Large intestine (tissue), 3 donors: ENCODE data around the gene C6. TPM values are rescaled to one million over a fixed set of nuclear protein-coding genes. Genes with fewer than 3 reads are reported as not detected.

Experiments
- DNase-seq, 2 donors: peaks; one replicate each; pipeline versions ENCODE4 v3.0.0 to v3.0.0-alpha.2; 2013
- H3K27ac ChIP-seq: one replicate; pipeline ENCODE4 v1.5.1; 2013; ENCODE audit warnings: low read length
- H3K27me3 ChIP-seq: 2 replicates; pipeline ENCODE4 v1.6.1; 2013; ENCODE audit warnings: low read length; ENCODE audit not compliant: control insufficient read depth, insufficient read depth
- H3K36me3 ChIP-seq: 2 replicates; pipeline ENCODE4 v1.6.1; 2013; ENCODE audit warnings: low read length; ENCODE audit not compliant: control insufficient read depth, insufficient read depth
- H3K4me1 ChIP-seq: one replicate; pipeline ENCODE4 v1.6.1; 2013; ENCODE audit warnings: low read length; ENCODE audit not compliant: control insufficient read depth, insufficient read depth
- H3K4me3 ChIP-seq: one replicate; pipeline ENCODE4 v1.5.1; 2013; ENCODE audit warnings: low read length
- H3K9me3 ChIP-seq: one replicate; pipeline ENCODE4 v1.6.1; 2013; ENCODE audit warnings: mild to moderate bottlenecking, low read depth, low read length, moderate library complexity; ENCODE audit not compliant: control insufficient read depth
- WGBS: methylation state at CpG from one replicate; pipeline ENCODE4 v1.1.5; 2013; ENCODE audit warnings: low lambda C conversion rate; ENCODE audit not compliant: insufficient coverage; 5-methylcytosine and 5-hydroxymethylcytosine counted together
- polyA plus RNA-seq: library from polyadenylated mRNA; unstranded; fragments of 120-200 nt; gene quantifications from one replicate; pipeline ENCODE4 v1.2.1, GENCODE V29; 2013

The C6 gene
- polyA plus RNA-seq, 1 donor, result 39.4 TPM

GRCh38 chr5:41143131-41143901 lies 70.0 kb downstream of the C6 start:
- Histone ChIP-seq H3K27me3 (no peaks in the 10 kb centered on the region), H3K4me1 (no peaks in the 10 kb centered on the region), H3K9me3 (no peaks in the 10 kb centered on the region), H3K4me3 (no peak overlapping the region), H3K36me3 (peaks cover 8% of the 10 kb centered on the region), H3K27ac (no peak overlapping the region)
- 89% methylated on average over 1 of the region's 3 CpGs for WGBS
- DNase-seq, result no peak

GRCh38 chr5:41127967-41128690 lies 85.2 kb downstream of the C6 start:
- no peaks in the 10 kb centered on the region for H3K36me3 ChIP-seq
- DNase-seq, result peak in 1 of 2 donors; percentile 17
- no peak overlapping the region for H3K4me3 ChIP-seq
- no peaks in the 10 kb centered on the region for H3K9me3 ChIP-seq
- H3K4me1 ChIP-seq, result no peaks in the 10 kb centered on the region
- no peaks in the 10 kb centered on the region for H3K27me3 ChIP-seq
- no CpG with 5 or more reads among the region's 1 CpG for WGBS
- H3K27ac ChIP-seq, result no peak overlapping the region

DNA sequence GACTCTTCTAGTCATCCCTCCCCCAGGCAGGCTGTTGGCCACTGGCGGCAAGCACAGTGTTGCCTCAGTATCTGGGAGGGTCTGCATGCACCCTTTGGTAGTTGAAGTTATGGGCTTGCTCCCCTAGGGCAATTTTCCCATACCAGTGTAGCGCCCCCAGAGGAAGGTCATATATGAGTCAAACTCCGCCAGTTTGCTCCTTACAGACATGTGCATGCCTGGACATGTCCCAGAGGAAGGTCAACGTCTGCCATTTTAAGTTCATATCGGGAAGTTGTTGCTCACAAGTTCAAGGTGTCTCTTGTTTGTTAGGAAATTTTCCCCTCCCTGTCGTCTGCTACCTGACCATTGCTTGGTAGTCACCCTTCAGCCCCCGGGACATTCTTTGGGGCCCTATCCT lies 90.9 kb downstream of the C6 start:
- H3K27ac ChIP-seq, result no peak overlapping the region
- WGBS, result no CpG with 5 or more reads among the region's 7 CpGs
- no peak for DNase-seq
- H3K27me3 ChIP-seq, result no peaks in the 10 kb centered on the region
- H3K4me1 ChIP-seq, result no peaks in the 10 kb centered on the region
- H3K4me3 ChIP-seq, result no peak overlapping the region
- no peaks in the 10 kb centered on the region for H3K36me3 ChIP-seq
- H3K9me3 ChIP-seq, result no peaks in the 10 kb centered on the region

DNA sequence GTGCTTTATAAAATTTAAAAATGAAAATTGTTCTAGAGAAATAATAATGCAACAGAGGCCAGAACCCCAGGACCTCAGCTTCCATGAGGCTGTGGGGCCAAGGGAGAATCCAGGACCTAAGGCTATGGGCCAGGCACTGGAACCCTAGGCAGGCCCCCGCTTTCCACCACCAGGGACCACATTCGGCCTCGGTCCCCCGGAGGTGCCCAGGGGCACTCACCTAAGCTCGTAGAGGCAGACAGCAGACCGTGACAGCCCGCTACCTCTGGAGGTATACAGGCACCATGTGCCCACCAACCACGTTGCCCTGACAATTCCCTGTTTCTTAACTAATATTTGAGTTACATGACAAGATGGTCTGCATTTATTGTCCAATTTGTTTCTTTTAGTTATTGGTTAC lies 92.7 kb downstream of the C6 start:
- H3K27ac ChIP-seq, result no peak overlapping the region
- no peak overlapping the region for H3K4me3 ChIP-seq
- 100% methylated on average over 1 of the region's 8 CpGs for WGBS
- H3K36me3 ChIP-seq, result no peaks in the 10 kb centered on the region
- no peaks in the 10 kb centered on the region for H3K4me1 ChIP-seq
- no peaks in the 10 kb centered on the region for H3K9me3 ChIP-seq
- no peak for DNase-seq
- H3K27me3 ChIP-seq, result no peaks in the 10 kb centered on the region

GRCh38 chr5:41118177-41118576 lies 95.2 kb downstream of the C6 start:
- whole genome bisulfite sequencing, result 100% methylated on average over 3 of the region's 3 CpGs
- no peak overlapping the region for H3K27ac ChIP-seq
- H3K9me3 ChIP-seq, result no peaks in the 10 kb centered on the region
- no peaks in the 10 kb centered on the region for H3K36me3 ChIP-seq
- H3K4me1 ChIP-seq, result no peaks in the 10 kb centered on the region
- no peak for DNase-seq
- no peak overlapping the region for H3K4me3 ChIP-seq
- H3K27me3 ChIP-seq, result no peaks in the 10 kb centered on the region

DNA sequence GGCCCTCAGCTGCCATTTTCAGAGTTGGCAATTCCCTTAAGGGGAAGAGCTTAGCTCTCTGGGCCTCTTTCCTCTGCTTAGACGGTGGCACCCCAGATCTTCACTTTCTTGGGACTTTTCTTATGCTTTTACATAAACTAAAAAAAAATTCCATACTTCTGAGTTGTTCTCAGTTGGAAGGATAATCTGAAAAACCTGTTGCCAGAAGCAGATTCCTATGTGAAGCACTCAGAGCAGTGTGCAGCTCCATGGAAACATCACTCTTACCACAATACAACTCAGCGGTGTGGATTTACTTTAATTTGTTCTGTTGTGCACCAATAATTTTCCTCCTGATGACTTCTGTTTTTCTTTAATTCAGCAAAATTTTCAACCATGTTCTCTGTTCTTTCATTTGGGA lies 98.1 kb downstream of the C6 start:
- Histone ChIP-seq H3K36me3 (no peaks in the 10 kb centered on the region), H3K27me3 (no peaks in the 10 kb centered on the region), H3K9me3 (no peaks in the 10 kb centered on the region), H3K27ac (no peak overlapping the region), H3K4me1 (no peaks in the 10 kb centered on the region), H3K4me3 (no peak overlapping the region)
- no peak for DNase-seq
- WGBS, result 60% methylated on average over 1 of the region's 2 CpGs

- Histone ChIP-seq H3K36me3 (no peaks in the 10 kb centered on the region), H3K27me3 (no peaks in the 10 kb centered on the region), H3K27ac (no peak overlapping the region), H3K4me1 (no peaks in the 10 kb centered on the region), H3K4me3 (no peak overlapping the region), H3K9me3 (no peaks in the 10 kb centered on the region)
- DNase-seq, result no peak
- WGBS, result no CpG with 5 or more reads among the region's 2 CpGs
Measured at GRCh38 chr5:41112486-41113455, 100.6 kb downstream of the C6 start.

DNA sequence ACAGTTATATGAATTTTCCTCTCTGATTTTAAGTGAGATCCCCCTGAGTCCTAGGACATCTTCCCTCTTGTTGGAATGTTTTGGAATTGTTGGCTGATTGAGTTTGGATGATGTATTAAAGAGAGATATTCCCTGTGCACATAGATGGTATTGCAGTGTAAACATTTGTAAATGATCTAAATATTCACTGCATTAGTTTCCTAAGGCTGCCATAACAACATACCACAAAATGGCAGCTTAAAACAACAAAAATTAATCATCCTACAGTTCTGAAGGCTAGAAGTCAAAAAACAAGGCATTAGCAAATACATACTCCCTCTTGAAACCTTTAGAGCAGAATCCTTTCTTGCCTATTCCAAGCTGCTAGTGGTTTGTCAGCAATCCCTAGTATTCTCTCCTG lies 104.1 kb downstream of the C6 start:
- Histone ChIP-seq H3K4me1 (no peaks in the 10 kb centered on the region), H3K27me3 (no peaks in the 10 kb centered on the region), H3K36me3 (no peaks in the 10 kb centered on the region), H3K27ac (no peak overlapping the region), H3K4me3 (no peak overlapping the region), H3K9me3 (no peaks in the 10 kb centered on the region)
- no peak for DNase-seq

GRCh38 chr5:41102341-41102740 lies 111.0 kb downstream of the C6 start:
- no peaks in the 10 kb centered on the region for H3K9me3 ChIP-seq
- no peak overlapping the region for H3K4me3 ChIP-seq

DNA sequence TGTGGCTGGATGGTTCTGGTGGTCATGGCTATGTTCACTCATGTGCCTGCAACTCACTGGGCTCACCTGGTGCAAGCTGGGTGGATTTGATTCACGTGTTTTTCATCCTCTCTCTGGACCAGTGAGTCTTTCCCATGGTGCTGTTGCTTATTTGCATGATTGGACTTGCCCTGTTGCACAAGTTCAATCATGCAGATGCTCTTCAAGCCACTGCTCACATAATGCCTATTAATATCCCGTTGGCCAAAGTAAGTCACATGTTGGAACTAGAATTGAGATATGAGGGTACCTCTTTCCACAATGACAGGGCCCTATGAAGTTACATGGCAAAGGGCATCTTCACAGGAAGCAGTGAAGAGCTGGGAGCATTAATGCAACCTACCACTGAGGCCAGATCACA lies 115.7 kb downstream of the C6 start:
- Histone ChIP-seq H3K9me3 (no peaks in the 10 kb centered on the region), H3K27ac (no peak overlapping the region), H3K4me3 (no peak overlapping the region), H3K4me1 (no peaks in the 10 kb centered on the region), H3K27me3 (no peaks in the 10 kb centered on the region), H3K36me3 (no peaks in the 10 kb centered on the region)
- WGBS, result no CpG with 5 or more reads among the region's 2 CpGs
- no peak for DNase-seq

More at GRCh38 chr5:41102341-41102740, 111.0 kb downstream of the C6 start:
- DNase-seq, result no peak
- Histone ChIP-seq H3K27me3 (no peaks in the 10 kb centered on the region), H3K36me3 (no peaks in the 10 kb centered on the region), H3K27ac (no peak overlapping the region), H3K4me1 (no peaks in the 10 kb centered on the region)
